Activated CD4-positive, alpha-beta T cell treated with anti-CD3 and anti-CD28 coated beads, Interleukin-10, Interleukin-2, amounts not matched to agents 100 ng/mL and 50 ng/mL, durations not matched to agents 16 hours and 8 hours (primary cell): ENCODE measurements around the gene PRKN.
"Not testable (repeated sequence)": the region's sequence is repeated elsewhere in the genome, so short reads cannot be mapped to it uniquely, and the experiment has no call there.

ENCODE experiments used
- DNase-seq: peaks from one replicate; pipeline ENCODE4 v3.0.0-alpha.2; 2020

PRKN gene

DNA sequence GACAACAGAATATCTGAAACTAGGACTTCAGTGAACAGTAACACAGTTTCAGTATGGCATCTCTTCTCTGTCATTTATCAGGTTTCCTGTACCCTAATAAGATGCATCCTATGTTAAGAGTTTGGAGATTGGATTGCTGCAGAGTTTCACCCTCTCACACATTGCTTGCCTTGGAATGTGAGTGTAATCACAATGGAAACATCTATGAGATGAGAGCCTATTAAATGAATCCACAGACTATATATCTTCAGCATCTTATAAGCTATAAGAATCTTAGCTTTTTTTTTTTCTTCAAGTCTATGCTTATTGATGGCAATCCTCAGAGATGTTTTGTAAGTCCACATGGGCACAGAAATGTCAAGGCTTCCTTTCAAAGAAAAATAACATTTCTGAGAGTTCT lies 292.5 kb downstream of the PRKN start:
- DNase-seq, result no peak

- no peak for DNase-seq
Observed at GRCh38 chr6:162421004-162421403, 306.6 kb downstream of the PRKN start.

DNA sequence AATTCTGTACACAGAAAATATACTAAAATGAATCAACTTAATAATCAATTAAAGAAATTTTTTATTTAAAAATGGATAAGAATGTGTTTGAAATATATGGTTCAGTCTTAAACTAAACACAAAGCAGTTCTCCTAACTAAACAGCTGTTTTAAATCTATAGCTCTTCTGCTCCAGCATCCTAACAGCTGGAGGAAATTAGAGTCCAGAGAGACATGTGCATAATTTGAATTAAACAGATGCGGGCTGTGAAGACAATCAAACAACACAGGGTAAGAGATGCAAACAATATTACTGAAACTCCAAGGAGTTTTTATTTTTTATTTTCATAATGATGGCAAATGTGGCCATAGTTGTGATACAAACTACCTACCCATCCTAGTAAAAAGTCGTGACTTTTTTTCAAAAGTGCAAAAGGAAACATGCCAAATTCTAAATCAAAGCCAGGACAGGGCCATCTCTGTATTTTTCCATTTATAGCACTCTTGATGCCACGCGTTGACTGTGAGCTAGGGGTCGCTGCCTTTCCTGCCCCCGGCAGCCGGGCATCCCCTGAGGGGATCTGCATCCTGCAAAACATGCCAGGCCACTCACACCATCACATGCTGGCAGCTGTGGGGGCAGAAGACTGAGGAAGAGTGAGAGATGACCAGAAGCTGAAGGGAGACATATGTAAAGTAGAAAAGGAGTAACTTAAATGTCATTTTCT lies 310.6 kb downstream of the PRKN start:
- DNase-seq, result no peak

GRCh38 chr6:162416307-162416706 lies 311.3 kb downstream of the PRKN start:
- no peak for DNase-seq

DNA sequence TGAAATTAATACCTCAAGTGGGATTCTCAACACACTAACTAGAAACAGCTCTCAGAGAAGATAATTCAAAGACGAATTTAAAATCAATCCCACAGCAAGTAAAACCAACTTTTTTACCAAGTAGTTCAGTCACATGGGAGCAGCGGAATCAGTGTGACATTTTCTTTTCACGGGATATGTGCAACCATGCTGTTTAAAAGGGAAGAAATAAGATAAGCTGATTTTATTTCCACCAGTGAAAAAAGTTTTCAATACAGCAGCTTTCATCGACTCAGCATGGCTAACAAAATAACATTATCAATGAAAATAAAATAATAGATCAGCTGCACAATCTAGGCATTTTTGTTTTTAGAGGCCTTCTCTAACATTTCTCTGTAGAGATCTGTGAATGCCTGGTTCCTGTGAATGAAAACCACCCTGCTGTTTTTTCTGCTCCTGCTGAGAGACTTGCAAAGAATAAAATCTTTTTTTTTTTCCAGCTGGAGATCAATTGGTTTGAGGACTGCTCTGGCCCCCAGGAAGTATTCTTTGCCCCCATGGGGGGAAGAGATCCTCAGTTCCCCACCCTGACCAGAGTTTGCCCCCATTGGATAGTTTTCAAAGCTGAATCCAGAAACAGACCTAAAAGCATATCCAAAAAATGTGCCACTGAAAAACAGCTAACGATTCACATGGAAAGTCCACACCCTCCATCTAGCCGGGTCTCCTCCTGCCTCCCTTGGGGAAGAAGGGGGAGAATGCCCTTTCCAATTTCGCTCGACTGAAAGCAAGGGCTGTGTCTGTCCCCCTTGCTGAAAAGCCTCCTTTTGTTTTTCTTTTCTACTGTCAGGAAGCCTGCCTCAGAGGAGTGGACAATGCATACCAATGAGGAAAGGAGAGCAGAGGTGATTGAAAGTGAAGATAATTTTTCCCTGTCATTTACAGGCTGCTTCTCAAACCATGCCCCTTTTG lies 317.6 kb downstream of the PRKN start:
- no peak for DNase-seq

DNA sequence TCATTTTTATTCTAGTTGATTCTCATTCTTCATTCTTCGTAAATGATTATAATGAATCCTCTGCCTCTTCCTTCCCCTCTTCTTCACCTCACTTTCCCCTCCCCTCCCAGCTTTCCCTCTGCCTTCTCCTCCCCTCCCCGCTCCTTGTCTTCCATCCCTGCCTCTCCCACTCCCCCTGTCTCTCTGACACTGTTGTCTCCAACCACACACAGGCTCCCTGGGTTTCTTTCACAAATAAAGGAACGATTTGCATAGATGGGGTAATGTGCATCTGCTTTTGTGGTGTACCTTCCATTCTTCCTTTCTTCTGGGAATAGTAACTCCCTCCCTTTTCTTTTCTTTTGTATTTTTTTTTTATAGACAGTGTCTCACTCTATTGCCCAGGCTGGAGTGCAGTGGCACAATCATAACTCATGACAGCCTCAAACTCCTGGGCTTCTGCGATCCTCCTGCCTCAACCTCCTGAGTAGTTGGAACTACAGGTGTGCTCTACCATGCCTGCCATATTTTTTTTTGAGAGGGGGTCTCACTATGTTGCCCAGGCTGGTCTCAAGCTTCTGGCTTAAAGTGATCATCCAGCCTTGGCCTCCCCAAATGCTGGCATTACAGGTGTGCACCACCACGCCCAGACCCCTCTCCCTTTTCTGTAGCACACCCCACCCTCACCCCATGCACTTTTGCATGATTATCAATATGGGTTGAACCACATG lies 318.6 kb downstream of the PRKN start:
- no peak for DNase-seq

DNA sequence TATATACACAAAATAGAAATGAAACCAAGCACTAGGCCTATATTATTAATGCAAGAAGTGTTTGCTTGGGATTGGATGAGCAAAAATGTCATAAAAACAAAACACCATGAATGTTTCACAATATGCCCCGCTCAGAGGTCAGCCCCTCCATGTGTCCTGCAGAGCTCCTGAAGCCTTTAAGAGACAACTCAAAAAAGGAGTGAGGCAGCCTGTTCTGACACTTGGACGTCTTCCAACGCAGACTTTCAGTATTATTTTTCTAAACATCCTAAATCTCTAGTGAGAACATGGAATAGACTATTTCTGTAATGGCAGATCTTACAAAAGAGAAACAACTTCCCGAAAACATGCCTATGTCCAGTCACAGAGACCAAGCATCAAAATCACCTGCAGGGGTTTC lies 322.6 kb downstream of the PRKN start:
- no peak for DNase-seq

DNA sequence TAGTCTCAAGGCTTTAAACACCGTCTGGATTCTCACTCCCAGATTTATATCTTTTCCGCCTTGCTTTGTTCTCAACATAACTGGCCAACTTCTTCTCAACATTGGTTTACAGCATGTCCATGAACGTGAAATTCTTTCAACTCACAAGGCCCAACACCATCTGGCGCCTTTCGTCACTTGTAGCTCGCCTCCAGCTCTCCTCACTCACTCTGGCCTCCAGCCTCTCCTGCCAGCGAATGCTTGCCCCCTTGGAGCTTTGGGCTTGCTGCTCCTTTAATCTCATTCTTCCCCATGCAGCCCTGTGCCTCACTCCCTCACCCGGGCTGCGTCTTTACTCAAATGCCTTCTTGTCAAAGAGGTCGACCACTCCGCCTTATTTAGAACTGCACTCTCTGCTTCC lies 324.5 kb downstream of the PRKN start:
- no peak for DNase-seq

- no peak for DNase-seq
Observed at GRCh38 chr6:162395181-162395580, 332.4 kb downstream of the PRKN start.

GRCh38 chr6:162390961-162391811 lies 336.4 kb downstream of the PRKN start:
- not testable (repeated sequence) for DNase-seq

DNA sequence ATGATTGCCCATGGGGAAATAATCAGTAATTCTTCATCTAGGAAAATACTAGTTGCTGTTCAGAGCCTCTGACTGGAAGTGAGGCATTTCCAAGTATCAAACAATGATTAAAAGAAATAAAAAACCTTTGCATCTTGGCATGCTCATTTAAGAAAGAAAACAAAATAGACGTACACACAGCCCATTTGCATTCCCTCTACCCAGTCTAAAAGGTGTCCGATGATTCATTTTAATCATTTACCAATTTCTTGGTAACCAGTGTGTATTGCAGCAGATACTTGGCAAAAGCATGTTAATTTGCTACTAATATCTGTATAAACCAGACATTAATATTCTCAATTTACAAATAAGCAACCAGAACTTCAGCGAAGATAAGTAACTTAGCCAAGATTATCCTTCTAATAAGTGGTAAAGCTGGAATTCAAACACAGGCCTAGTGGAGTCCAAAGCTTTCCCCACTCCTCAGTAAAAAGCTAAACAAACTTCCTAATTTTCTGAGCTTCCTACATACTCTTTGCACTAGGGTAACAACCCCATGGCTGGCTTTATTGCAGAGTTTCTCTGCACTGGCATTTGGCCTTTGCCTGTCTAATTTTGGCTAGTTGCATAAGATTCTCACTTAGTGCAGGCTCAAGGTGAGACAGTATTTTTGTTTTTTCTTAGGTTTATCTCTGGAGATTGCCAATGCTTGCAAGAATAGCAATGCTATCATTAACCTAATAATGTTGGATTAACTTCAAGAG lies 338.1 kb downstream of the PRKN start:
- DNase-seq, result no peak

DNA sequence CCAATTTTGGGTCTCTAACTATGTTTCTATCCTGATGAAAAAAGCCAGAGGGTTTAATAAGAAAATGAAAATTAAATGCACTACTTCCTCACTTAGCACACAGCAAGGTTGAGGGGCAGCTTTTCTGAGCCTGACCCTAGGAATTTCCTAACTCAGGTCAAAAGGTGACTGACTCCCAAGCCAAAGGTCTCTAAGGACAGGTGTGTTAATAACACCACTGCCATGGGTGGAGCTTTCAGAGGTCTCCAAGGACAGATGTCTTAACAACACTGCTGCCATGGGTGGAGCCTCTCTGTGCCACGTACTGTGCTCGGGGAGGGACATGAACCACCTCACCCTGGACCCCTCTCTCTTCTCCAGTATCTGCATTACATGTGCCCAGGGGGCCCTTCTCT lies 339.2 kb downstream of the PRKN start:
- DNase-seq, result no peak

DNA sequence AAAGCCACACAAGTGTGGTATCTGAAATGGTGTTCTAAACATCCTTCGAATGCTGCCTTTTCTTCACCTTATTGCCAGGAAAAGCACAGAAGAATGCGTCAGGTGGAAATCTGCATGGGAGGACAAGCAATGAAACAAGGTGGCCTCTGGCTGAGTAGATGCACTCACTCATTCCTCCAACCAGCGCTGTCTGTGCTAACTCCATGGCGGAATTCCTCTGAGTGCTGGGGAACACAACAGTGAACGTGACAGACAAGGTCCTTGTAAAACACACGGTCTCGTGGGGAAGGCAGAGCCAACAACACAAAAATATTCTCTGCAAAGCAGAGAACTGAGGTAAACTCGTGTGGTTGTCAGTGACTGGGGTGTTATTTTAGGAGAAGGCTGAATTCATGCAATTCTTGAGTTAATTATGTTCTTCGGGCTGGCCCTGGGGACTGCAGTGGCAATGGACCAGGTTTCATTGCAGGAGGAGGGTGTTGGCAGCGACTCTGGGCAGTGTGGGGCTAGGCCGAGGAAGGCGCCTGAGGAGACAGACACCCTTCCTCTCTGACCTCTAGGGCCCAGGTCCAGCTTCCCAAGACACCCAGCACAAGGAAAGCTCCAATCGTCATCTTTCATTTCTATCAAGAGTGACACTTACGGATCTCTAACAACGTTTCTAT lies 339.7 kb downstream of the PRKN start:
- no peak for DNase-seq

DNA sequence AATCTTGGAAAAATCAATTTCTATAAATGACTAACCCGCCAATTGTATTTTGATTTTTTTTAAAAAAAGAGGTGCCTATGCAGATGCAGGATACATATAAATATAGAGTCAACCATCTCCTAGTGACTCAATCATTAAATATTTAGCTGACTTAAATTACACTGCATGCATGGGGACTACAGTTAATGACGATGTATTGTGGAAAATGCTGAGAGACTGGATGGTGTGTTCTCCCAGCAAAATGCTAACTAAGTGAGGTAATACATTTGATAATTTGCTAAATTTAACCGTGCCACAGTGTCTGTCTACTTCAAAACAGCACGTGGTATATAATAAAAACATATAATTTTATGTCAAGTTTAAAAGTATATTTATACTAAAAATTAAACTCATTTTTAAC lies 341.6 kb downstream of the PRKN start:
- DNase-seq, result no peak

DNA sequence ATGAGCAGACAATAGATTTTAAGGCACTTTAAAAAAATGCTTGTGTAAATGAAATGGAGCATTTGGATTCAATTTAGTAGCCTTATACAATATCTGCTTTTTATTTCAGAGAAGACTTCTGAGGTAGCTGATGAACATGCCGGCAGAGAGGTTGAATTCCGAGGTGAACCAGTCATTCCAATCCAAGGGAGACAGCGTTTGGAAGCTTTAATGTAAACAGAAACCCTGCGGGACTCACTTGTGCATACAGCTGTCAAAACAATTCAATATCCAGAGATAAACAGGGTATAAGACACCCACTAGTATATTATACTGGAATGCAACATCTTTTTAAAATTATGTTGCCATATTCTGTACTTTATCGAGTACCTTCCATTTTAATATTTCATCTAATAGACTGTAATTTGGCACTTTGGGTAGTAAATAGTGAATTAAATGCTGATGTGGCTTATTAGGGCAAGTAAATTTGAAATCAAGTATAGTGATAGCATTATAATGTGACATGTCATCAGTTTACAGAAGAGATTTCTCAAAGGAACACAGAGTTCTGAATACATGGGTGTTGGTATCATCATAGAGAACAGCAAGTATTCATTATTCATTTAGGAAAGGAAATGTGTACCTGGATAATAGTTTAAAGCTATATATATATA lies 347.7 kb downstream of the PRKN start:
- no peak for DNase-seq

DNA sequence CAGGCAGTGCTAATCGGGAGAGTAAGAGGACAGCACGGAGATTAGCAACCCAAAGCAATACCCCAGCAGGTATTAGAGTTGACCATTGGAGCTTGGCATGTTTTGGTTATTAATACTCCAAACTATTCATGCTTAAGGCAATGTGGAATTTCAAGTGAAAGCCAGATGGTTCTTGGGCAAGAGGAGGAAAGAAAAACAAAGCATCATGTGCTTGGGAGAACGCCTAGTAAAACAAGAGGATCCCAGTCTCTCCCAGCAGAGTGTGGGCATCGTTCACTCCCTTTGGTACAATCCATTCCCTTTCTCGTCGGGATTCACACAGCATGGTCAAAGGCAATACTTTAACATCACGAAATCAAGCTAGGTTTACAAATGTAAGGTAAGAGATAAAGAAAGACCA lies 349.8 kb downstream of the PRKN start:
- DNase-seq, result no peak

DNA sequence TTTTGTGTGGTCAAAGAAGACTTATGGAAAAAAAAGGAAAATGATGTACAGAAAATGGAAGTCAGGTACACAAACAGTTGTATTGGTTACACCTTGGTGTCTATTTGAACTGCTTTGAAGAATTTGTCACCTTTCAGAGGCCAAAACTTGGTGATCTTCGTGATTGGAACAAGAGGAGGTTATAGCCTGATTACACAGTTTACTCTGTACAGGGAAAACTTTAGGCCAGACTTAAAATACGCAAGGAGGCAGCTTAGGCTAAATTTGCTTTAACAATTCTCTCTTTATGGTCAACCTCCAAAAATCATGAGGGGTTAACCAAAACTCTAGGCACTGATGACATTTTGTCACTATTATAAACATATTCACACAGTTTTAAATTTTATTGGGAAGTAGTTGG lies 353.7 kb downstream of the PRKN start:
- DNase-seq, result no peak

DNA sequence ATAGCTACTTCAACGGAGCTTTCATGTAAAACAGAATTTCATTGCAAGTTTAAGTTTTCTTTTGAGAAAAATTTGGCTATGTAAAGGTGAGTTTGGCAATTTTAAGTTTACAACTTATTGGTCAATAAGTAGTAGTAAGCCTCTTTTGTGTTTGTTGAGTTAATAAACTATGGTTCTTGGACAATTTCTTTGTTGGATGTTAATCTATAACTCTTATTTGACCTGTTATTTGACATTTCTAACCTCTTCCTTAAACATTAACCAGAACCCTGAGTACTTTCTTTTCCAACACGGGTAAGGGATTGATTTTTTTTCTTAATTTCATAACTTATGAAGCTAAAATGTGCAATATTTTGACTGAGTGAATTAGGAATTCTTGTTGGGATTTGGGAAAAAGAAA lies 354.4 kb downstream of the PRKN start:
- DNase-seq, result no peak

DNA sequence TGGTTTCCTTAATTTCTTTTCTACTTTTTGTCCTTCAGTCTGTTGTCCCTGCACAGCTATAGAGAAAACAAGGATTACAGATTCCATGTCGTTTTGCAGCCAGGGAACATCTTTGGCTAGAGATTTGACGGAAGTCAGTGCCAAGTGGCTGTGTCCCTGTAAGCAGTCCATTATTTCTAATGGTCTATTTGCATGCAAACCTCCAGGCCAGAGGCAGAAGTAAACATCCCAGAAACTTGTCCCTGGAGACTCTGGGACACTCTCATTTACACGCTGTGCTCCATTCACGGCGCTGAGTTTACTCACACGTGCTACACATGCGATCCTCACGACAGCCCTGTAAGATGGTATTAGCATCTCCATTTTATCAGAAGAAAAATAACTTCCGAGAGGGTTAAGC lies 355.5 kb downstream of the PRKN start:
- no peak for DNase-seq

DNA sequence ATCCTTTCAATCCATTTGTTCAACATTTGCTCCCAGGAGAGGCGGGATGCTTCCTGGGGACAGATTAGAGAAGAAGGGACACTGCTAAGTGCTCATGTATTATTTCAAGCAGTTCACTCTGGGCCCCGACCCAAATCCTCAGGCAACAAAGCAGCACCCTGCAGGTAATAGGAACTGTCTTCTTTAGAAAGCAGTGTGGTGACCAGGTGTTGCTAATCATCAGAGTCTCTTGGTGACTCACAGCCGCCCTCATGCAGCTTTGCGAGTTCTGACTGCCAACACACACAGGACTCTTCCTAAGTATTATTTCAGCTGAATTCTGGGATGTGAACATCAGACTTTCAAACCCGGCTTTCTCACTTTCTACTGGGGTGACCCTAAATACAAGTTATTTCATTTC lies 356.4 kb downstream of the PRKN start:
- no peak for DNase-seq

DNA sequence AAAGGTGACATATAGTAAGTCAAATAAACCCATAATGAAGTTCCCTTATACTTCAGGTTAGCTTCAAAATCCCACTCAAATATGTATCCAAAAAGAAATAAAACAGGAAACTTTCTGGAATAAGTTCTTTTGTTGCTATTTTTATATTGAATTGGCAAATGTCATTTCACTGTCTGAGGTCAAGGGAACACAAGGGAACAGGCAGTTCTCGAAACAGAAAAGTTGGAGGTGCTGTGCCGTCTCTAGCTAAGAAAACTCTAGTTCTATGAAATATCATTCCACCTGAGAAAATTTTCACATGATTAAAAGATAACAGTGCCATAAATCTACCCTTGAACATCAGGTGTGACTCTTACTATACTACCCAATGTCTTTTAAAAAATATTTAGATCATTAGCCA lies 358.5 kb downstream of the PRKN start:
- DNase-seq, result no peak
